HG03520 (cell line): ENCODE data around the gene TRIM65.
"Not testable (repeated sequence)": the region's sequence is repeated elsewhere in the genome, so short reads cannot be mapped to it uniquely, and the experiment has no call there.

Source experiments
- ATAC-seq: cut with Tn5 transposase; IDR thresholded peaks from one replicate; pipeline ENCODE4 v1.9.1; 2021; ENCODE audit warnings: mild to moderate bottlenecking, moderate library complexity; ENCODE audit not compliant: unreplicated experiment

TRIM65 gene

GRCh38 chr17:75854881-75855309, 41.9 kb downstream of the TRIM65 start:
- no peak for ATAC-seq

- ATAC-seq = no peak
Observed at GRCh38 chr17:75854101-75854748, 42.5 kb downstream of the TRIM65 start.

GRCh38 chr17:75853433-75853832, 43.3 kb downstream of the TRIM65 start:
- no peak for ATAC-seq

GRCh38 chr17:75851693-75851991, 45.1 kb downstream of the TRIM65 start:
- ATAC-seq = not testable (repeated sequence)

GRCh38 chr17:75850928-75851692, 45.6 kb downstream of the TRIM65 start:
- no peak for ATAC-seq

GRCh38 chr17:75849724-75850123, 47.0 kb downstream of the TRIM65 start:
- no peak for ATAC-seq

GRCh38 chr17:75849279-75849646, 47.5 kb downstream of the TRIM65 start:
- no peak for ATAC-seq

GRCh38 chr17:75848523-75849278, 48.0 kb downstream of the TRIM65 start:
- no peak for ATAC-seq

- no peak for ATAC-seq
Observed at GRCh38 chr17:75847614-75848522, 48.9 kb downstream of the TRIM65 start.

- no peak for ATAC-seq
Observed at GRCh38 chr17:75846692-75847613, 49.8 kb downstream of the TRIM65 start.

GRCh38 chr17:75845933-75846691, 50.6 kb downstream of the TRIM65 start:
- ATAC-seq = no peak

- peak; percentile 63 for ATAC-seq
Observed at GRCh38 chr17:75845058-75845711, 51.6 kb downstream of the TRIM65 start.

- no peak for ATAC-seq
Observed at GRCh38 chr17:75844530-75845057, 52.2 kb downstream of the TRIM65 start.

GRCh38 chr17:75843577-75844529, 52.9 kb downstream of the TRIM65 start, which contains the start of gene UNC13D:
Gene UNC13D (minus strand): TSS chr17:75844404. CDS start chr17:75844337, 67 bp downstream.
- no peak for ATAC-seq

GRCh38 chr17:75842963-75843576, 53.7 kb downstream of the TRIM65 start:
- no peak for ATAC-seq

GRCh38 chr17:75842411-75842810, 54.3 kb downstream of the TRIM65 start:
- ATAC-seq = no peak

- ATAC-seq = no peak
Observed at GRCh38 chr17:75840799-75841164, 56.0 kb downstream of the TRIM65 start.
